Measurements from ENCODE around the gene PPHLN1. TPM values are rescaled to one million over a fixed set of nuclear protein-coding genes. Genes with fewer than 3 reads are reported as not detected.
"Not testable (repeated sequence)": the region's sequence is repeated elsewhere in the genome, so short reads cannot be mapped to it uniquely, and the experiment has no call there.

Gene PPHLN1
- total RNA-seq, 4 donors from 2014 or later = 42.0 to 74.3 (median 48.9) TPM

- WGBS = 45% methylated on average over 2 of the region's 2 CpGs
- H3K27ac ChIP-seq = no peak overlapping the region
- H3K27me3 ChIP-seq = no peaks in the 10 kb centered on the region
- H3K9me3 ChIP-seq = no peaks in the 10 kb centered on the region
- TF ChIP-seq POLR2A (IDR thresholded peaks at IDR 0.05) (no peak), EP300 (IDR thresholded peaks at IDR 0.05) (no peak), POLR2AphosphoS5 (IDR thresholded peaks at IDR 0.05) (no peak), CTCF (IDR thresholded peaks at IDR 0.05) (no peak)
- peak overlapping the region; percentile 89 for H3K4me3 ChIP-seq
- DNase-seq (ENCODE audit: low spot score in 2 of 2) = no peak
- peaks cover 34% of the 10 kb centered on the region for H3K4me1 ChIP-seq
- H3K36me3 ChIP-seq = peaks cover 5% of the 10 kb centered on the region
Observed at GRCh38 chr12:42327227-42327590, 1.2 kb downstream of the PPHLN1 start.

GRCh38 chr12:42330097-42330496, 4.1 kb downstream of the PPHLN1 start:
- not testable (repeated sequence) for H3K36me3 ChIP-seq; H3K4me3 ChIP-seq; DNase-seq (ENCODE audit: low spot score in 2 of 2); H3K27ac ChIP-seq; H3K27me3 ChIP-seq; H3K9me3 ChIP-seq
- peaks cover 29% of the 10 kb centered on the region for H3K4me1 ChIP-seq
- 92% methylated on average over 11 of the region's 11 CpGs for WGBS

- TF ChIP-seq POLR2A (IDR thresholded peaks at IDR 0.05) (no peak), POLR2AphosphoS5 (IDR thresholded peaks at IDR 0.05) (no peak), EP300 (IDR thresholded peaks at IDR 0.05) (no peak), CTCF (IDR thresholded peaks at IDR 0.05) (peak; percentile 48 to 71)
- peaks cover 12% of the 10 kb centered on the region for H3K4me1 ChIP-seq
- no peak for DNase-seq (ENCODE audit: low spot score in 2 of 2)
Observed at GRCh38 chr12:42332301-42333285, 6.6 kb downstream of the PPHLN1 start.

GRCh38 chr12:42336286-42336685, 10.3 kb downstream of the PPHLN1 start:
- Histone ChIP-seq H3K36me3 (peaks cover 20% of the 10 kb centered on the region), H3K4me1 (no peaks in the 10 kb centered on the region), H3K27ac (no peak overlapping the region), H3K27me3 (no peaks in the 10 kb centered on the region), H3K9me3 (no peaks in the 10 kb centered on the region), H3K4me3 (no peak overlapping the region)
- DNase-seq (ENCODE audit: low spot score in 2 of 2) = no peak
- WGBS = 40% methylated on average over 1 of the region's 1 CpG
- no peak for TF ChIP-seq EP300 (IDR thresholded peaks at IDR 0.05)
- no peak for TF ChIP-seq CTCF (IDR thresholded peaks at IDR 0.05)
- no peak for TF ChIP-seq POLR2A (IDR thresholded peaks at IDR 0.05)
- TF ChIP-seq POLR2AphosphoS5 (IDR thresholded peaks at IDR 0.05) = no peak

More at GRCh38 chr12:42332301-42333285, 6.6 kb downstream of the PPHLN1 start:
- Histone ChIP-seq H3K4me3 (no peak overlapping the region), H3K36me3 (peaks cover 12% of the 10 kb centered on the region), H3K27ac (no peak overlapping the region), H3K9me3 (no peaks in the 10 kb centered on the region), H3K27me3 (no peaks in the 10 kb centered on the region)
- WGBS = 34% methylated on average over 4 of the region's 4 CpGs

- H3K4me1 ChIP-seq = no peaks in the 10 kb centered on the region
- no peak for TF ChIP-seq EP300 (IDR thresholded peaks at IDR 0.05)
- TF ChIP-seq CTCF (IDR thresholded peaks at IDR 0.05) = no peak
- no peak for TF ChIP-seq POLR2A (IDR thresholded peaks at IDR 0.05)
- no peak for TF ChIP-seq POLR2AphosphoS5 (IDR thresholded peaks at IDR 0.05)
- H3K27me3 ChIP-seq = no peaks in the 10 kb centered on the region
- WGBS = 92% methylated on average over 2 of the region's 2 CpGs
- no peak overlapping the region for H3K27ac ChIP-seq
- no peak for DNase-seq (ENCODE audit: low spot score in 2 of 2)
- H3K4me3 ChIP-seq = no peak overlapping the region
- peaks cover 23% of the 10 kb centered on the region for H3K36me3 ChIP-seq
- H3K9me3 ChIP-seq = no peaks in the 10 kb centered on the region
Observed at GRCh38 chr12:42338280-42338679, 12.3 kb downstream of the PPHLN1 start.
